ENCODE data around the gene CDK8.

The CDK8 gene

DNA sequence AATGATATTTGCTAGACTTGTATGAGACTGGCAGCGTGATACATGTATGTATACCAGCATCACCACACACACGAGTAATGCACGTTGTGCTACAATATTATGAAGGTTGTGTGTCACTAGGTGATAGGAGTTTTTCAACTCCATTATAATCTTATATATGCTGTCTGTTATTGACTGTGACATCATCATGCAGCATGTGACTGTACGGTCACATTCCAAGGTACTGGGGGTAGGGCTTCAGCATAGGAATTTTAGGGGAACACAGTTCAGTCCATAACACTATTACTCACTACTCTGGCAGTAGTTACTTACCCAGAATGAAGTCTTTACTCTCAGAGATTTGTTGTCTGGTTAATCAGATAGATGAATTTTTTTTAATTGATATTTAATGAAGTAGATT, 91.1 kb downstream of the CDK8 start:
- TF ChIP-seq EZH2phosphoT487 (IDR thresholded peaks at IDR 0.05; ENCODE audit: borderline replicate concordance, low read length), result no peak
- TF ChIP-seq, protein P1, sequence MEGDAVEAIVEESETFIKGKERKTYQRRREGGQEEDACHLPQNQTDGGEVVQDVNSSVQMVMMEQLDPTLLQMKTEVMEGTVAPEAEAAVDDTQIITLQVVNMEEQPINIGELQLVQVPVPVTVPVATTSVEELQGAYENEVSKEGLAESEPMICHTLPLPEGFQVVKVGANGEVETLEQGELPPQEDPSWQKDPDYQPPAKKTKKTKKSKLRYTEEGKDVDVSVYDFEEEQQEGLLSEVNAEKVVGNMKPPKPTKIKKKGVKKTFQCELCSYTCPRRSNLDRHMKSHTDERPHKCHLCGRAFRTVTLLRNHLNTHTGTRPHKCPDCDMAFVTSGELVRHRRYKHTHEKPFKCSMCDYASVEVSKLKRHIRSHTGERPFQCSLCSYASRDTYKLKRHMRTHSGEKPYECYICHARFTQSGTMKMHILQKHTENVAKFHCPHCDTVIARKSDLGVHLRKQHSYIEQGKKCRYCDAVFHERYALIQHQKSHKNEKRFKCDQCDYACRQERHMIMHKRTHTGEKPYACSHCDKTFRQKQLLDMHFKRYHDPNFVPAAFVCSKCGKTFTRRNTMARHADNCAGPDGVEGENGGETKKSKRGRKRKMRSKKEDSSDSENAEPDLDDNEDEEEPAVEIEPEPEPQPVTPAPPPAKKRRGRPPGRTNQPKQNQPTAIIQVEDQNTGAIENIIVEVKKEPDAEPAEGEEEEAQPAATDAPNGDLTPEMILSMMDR (IDR thresholded peaks at IDR 0.05; ENCODE audit: low read depth, low read length, poor library complexity, severe bottlenecking), result no peak
- H3K36me3 ChIP-seq (ENCODE audit: control insufficient read depth, low read length), result 0 out of 2 replicates have a peak, but pooled peaks cover 6% of the 10 kb centered on the region

DNA sequence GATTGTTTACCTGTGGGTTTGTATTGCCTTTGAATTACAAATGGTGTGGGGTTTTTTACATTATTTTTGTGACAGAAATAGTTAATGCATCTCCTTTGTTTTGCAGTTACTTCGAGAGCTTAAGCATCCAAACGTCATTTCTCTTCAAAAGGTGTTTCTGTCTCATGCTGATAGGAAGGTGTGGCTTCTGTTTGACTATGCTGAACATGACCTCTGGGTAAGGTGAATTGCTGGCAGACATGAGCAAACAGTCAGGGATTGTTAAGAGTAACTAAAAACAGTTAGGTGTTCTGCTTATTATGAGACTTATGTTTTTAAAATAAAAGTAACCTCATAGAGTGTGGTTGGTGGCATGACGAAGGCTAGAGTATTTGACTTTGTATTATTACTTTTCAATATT, 95.0 kb downstream of the CDK8 start:
- H3K9me3 ChIP-seq (ENCODE audit: control insufficient read depth, insufficient read depth, low read length), result no peaks in the 10 kb centered on the region
- TF ChIP-seq EZH2phosphoT487 (IDR thresholded peaks at IDR 0.05; ENCODE audit: borderline replicate concordance, low read length), result no peak
- TF ChIP-seq, protein P1 (IDR thresholded peaks at IDR 0.05; ENCODE audit: low read depth, low read length, poor library complexity, severe bottlenecking), result no peak
- H3K4me2 ChIP-seq (ENCODE audit: low read length), result no peak overlapping the region

More for the DNA sequence above, 91.1 kb downstream of the CDK8 start:
- H3K9me3 ChIP-seq (ENCODE audit: control insufficient read depth, insufficient read depth, low read length), result no peaks in the 10 kb centered on the region
- no peaks in the 10 kb centered on the region; the same call in 1 of the 2 replicates for H3K79me2 ChIP-seq (ENCODE audit: control insufficient read depth, low read length)
- no peak overlapping the region for H3K27ac ChIP-seq (ENCODE audit: low read depth, low read length)
- H3K4me1 ChIP-seq (ENCODE audit: control insufficient read depth, low read length), result no peaks in the 10 kb centered on the region
- H4K20me1 ChIP-seq (ENCODE audit: control insufficient read depth, insufficient read depth, low read depth, low read length), result no peaks in the 10 kb centered on the region
- no peaks in the 10 kb centered on the region for H3K27me3 ChIP-seq (ENCODE audit: control insufficient read depth, low read length)
- no peaks in the 10 kb centered on the region for H3K9me2 ChIP-seq (replicated peaks; ENCODE audit: control insufficient read depth, low read length)
- no peak overlapping the region for H3K4me2 ChIP-seq (ENCODE audit: low read length)
- no peak overlapping the region for H3K4me3 ChIP-seq (ENCODE audit: low read length)
- H3F3A ChIP-seq (ENCODE audit: control insufficient read depth, insufficient read depth), result no peaks in the 10 kb centered on the region

DNA sequence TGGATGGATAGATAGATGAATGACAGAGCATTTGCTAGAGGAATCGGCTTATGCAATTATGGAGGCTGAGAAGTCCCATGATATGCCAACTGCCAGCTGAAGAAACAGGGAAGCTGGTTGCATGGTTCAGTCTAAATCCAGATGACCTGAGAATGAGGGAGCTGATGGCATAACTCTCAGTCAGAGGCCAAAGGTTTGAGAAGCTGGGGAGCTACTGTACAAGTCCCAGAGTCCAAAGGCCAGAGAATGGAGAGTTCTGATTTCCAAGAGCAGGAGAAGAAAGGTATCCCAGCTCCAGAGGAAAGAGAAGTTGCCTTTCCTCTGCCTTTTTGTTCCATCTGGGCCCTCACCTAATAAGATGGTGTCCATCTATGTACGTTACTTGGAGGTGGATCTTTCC, 108.3 kb downstream of the CDK8 start:
- H3K27ac ChIP-seq (ENCODE audit: low read depth, low read length), result no peak overlapping the region
- no peaks in the 10 kb centered on the region for H3K4me1 ChIP-seq (ENCODE audit: control insufficient read depth, low read length)
- H3K9me3 ChIP-seq (ENCODE audit: control insufficient read depth, insufficient read depth, low read length), result no peaks in the 10 kb centered on the region
- no peaks in the 10 kb centered on the region for H4K20me1 ChIP-seq (ENCODE audit: control insufficient read depth, insufficient read depth, low read depth, low read length)
- H3K36me3 ChIP-seq (ENCODE audit: control insufficient read depth, low read length), result no peaks in the 10 kb centered on the region
- H3F3A ChIP-seq (ENCODE audit: control insufficient read depth, insufficient read depth), result no peaks in the 10 kb centered on the region
- H3K27me3 ChIP-seq (ENCODE audit: control insufficient read depth, low read length), result no peaks in the 10 kb centered on the region
- H3K4me2 ChIP-seq (ENCODE audit: low read length), result no peak overlapping the region
- no peaks in the 10 kb centered on the region for H3K79me2 ChIP-seq (ENCODE audit: control insufficient read depth, low read length)
- H3K4me3 ChIP-seq (ENCODE audit: low read length), result no peak overlapping the region
- TF ChIP-seq, protein P1 (IDR thresholded peaks at IDR 0.05; ENCODE audit: low read depth, low read length, poor library complexity, severe bottlenecking), result no peak
- TF ChIP-seq EZH2phosphoT487 (IDR thresholded peaks at IDR 0.05; ENCODE audit: borderline replicate concordance, low read length), result no peak
- no peaks in the 10 kb centered on the region for H3K9me2 ChIP-seq (replicated peaks; ENCODE audit: control insufficient read depth, low read length)

More for the DNA sequence above, 95.0 kb downstream of the CDK8 start:
- no peak overlapping the region for H3K27ac ChIP-seq (ENCODE audit: low read depth, low read length)
- no peaks in the 10 kb centered on the region for H3F3A ChIP-seq (ENCODE audit: control insufficient read depth, insufficient read depth)
- H3K9me2 ChIP-seq (replicated peaks; ENCODE audit: control insufficient read depth, low read length), result no peaks in the 10 kb centered on the region
- H3K4me1 ChIP-seq (ENCODE audit: control insufficient read depth, low read length), result no peaks in the 10 kb centered on the region
- no peak overlapping the region for H3K4me3 ChIP-seq (ENCODE audit: low read length)
- no peaks in the 10 kb centered on the region for H3K27me3 ChIP-seq (ENCODE audit: control insufficient read depth, low read length)
- H3K79me2 ChIP-seq (ENCODE audit: control insufficient read depth, low read length), result no peaks in the 10 kb centered on the region
- peaks cover 12% of the 10 kb centered on the region for H3K36me3 ChIP-seq (ENCODE audit: control insufficient read depth, low read length)
- H4K20me1 ChIP-seq (ENCODE audit: control insufficient read depth, insufficient read depth, low read depth, low read length), result no peaks in the 10 kb centered on the region
